AG08395 (cell line): ENCODE measurements around the gene SHISA4.
"Not testable (repeated sequence)": the region's sequence is repeated elsewhere in the genome, so short reads cannot be mapped to it uniquely, and the experiment has no call there.

Experiments
- DNase-seq: peaks from one replicate; pipeline ENCODE4 v3.0.0; 2012; ENCODE audit warnings: mixed read lengths, low spot score

The SHISA4 gene

DNA sequence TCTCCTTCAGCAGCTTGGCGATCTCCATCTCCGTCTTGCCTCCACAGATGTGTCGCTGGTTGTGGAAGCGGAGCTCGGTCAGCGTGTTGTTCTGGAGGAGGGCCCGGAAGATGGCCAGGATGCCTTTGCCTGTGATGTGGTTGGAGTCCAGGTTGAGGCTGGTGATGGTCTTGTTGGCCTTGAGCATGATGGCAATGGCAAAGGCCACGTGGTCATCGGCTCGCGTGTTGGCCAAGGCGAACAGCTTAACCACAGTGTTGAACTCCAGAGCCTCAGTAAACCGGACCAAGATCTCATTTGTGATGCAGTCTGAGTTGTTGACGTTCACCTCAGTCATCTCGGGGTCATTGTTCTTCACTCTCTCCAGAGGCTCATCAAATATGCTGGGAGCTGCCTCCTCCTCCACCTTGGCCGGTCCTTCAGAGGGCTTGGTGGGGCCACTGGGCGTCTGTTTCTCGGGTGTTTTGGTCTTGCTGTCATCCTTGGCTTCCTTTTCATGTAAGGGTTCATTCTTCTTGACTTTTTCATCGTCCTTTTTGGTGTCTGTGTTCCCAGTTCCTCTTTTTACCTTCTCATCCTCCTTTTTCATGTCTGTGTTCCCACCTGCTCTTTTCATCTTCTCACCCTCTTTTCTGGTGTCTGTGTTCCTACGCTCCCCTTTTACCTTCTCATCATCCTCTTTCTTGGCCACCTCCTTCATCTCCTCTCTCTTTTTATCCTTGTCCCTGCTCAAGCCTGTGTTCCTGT, 11.2 kb downstream of the SHISA4 start:
- DNase-seq = no peak

DNA sequence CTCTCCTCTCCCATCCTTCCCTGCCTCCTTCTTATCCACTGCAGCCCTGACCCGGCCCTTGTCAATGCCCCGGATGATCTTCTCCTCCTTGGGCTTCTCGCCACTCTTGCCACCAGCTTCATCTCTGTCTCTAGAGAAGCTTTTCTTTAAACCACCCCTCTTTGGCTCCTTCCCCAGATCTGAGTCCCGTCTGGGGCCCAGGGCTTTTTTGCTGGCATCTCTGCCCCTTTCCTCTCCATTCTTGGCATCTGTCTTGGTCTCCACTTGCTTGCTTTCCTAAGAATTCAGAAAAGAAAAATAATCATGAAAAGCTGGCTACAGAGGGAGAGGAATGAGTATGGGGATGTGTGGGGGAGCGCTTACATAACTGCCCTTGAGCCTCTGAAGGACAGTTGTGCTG, 11.8 kb downstream of the SHISA4 start:
- no peak for DNase-seq

DNA sequence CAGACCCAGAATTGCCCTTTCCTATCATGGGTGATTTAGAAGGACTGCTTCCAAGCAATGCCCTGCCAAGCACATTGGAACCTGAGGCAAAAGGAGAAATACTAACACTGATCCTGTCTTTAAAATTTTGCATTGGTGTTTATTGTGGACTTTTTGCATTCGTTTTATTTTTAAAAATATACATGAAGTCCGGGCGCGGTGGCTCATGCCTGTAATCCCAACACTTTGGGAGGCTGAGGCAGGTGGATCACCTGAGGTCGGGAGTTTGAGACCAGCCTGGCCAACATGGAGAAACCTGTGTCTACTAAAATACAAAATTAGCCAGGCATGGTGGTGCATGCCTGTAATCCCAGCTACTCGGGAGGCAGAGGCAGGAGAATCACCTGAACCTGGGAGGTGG, 12.3 kb downstream of the SHISA4 start:
- DNase-seq = not testable (repeated sequence)

DNA sequence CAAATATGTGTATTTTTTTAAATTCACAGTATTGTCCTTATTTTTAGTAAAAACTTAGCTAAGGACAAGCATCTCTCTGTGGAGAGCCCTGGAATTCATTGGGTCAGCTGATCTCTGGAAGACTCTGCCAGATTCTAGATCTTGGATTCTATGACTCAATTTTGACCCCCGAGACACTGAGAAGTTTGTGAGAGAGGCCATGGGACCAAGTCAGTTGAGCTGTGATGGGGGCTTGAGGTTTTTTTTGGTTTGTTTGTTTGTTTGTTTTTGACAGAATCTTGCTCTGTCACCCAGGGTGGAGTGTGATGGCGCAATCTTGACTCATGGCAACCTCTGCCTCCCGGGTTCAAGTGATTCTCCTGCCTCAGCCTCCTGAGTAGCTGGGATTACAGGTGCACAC, 13.5 kb downstream of the SHISA4 start:
- peak; percentile 55 for DNase-seq

DNA sequence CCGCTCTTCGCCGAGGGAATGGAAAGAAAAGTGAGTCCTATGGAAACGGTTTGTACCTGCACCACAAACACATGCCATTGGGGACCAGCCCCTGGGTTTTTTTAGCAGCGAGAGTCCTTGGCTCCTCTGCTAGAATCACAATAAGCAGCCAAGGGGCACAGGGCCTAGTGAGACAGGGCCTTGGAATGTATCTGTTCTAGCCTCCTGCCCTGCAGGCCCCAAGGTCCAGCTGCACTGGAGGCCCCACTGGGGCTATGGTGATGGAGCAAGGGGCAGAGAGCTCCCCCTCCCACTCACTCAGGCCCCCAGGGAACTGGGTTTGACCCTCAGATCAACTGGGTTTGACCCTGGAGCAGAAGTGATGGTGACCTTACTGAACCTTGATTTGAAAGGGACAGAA, 14.4 kb downstream of the SHISA4 start:
- peak; percentile 70 for DNase-seq

DNA sequence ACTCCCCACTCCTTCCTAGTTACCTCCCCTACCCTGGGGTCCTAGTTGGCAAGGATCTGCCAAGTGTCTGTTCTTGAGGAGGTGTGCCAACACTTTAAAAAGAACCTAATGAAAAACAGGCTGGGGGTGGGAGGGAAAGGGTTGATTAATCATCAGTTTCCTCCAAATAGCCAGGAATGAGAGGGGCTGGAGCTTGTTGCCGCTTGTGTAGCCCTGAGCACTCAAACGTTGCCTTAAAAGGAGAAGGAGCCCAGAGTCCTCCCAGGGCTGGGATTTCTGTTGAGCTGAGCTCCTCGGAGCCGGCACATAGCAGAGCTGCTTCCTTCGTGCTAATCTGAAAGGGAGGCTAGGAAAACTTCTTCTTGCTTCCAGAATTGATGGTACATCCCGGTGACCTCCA, 15.9 kb downstream of the SHISA4 start:
- DNase-seq = peak; percentile 89

DNA sequence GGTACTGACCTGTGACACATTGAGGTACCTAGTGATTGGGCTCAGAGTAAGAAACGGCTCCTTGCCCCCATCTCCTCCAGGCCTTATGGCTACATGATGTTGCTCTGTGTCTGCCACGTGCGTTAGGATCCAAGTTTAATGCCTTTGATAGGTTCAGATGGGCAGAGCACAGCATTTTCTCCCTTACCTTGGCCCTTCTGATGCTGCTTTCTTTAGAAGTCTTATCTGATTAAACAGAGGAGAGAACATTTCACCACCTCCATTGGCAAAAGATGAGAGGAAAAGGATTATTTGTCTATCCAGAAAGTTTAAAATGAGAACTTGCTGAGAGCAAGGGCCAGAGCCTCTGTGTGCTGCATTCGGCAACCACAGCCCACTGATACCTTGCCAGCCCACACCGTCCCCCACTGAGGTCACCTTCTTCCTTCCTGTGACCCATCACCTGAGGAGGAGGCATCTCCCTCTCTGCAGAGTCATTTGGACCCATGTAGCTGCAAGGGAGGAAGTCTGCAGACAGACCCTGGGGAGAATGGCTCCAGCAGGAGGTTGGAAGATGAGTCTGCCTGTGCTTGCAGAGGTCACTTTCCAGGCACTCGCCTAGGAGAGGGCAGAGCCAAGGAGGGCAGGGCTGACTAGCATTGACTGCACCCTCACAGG, 16.7 kb downstream of the SHISA4 start:
- no peak for DNase-seq

DNA sequence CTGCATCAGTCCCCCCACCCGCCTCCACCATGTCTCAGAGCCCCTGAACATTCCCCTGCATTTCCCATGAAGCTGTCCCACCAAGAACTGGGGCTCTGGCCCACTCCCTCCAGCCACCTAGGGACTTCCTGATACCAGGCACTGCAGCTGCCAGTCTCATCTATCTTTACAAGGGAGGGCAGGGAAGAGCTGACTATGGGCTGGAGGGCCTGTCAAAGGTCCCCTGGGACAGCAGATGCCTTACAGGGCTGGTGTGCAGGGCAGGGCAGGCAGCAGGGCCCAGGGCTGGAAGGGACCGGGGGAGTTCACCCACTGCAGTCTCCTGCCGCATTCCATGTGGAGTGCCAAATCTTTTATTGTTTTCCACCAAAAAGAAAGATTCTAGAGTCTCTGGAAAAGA, 17.6 kb downstream of the SHISA4 start:
- no peak for DNase-seq

DNA sequence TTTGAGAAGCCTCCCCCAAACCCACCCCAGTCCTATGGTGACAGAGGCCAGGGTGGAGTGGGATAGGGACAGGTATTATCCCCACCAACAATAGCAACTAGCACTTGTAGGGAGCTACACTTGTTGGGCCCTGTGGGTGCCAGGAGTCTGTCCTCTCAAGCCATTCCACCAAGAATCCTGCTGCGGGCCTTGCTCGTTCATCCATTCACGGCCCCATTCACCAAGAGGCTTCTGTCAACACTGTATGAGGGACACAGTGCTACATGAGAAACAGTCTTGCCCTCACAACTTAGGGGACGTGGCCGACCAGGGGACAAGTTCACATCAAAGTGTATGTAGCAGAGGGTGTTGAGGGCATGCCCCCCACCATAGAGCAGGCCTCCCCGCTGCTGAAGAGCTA, 18.9 kb downstream of the SHISA4 start:
- DNase-seq = no peak

DNA sequence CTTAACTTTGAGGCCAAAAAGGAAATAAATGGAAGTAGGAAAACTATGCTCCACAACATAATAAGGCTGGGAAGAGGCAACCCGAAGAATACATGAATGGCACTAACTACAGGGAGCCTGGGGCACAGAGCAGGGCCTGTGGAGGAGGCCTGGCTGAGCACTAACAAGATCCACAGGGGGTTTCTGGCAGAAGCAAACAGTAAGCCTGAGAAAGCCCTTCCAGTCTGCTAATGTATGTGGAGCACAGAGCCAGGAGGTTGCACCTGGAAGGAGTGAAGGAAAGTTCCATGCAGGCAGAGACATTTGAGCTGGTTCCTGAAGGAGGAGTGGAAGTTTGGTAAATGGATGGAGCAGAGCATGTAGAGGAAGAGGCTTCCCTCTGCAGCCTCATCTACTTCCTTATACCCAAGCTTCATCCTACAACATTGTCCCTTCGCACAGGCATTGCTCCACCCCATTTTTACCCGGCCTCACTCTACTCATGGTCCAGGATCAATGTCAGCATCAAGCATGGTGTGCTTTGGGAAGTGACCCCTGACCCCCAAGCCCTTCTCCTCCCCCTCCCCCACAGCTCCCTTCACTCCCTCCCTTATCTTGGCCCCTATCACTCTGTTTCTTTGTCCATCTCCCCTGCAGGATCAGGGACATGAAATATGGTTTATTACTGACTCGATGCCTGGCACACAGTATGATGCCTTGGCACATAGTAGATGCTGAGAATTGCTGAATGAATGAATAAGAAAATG, 23.3 kb downstream of the SHISA4 start:
- no peak for DNase-seq

DNA sequence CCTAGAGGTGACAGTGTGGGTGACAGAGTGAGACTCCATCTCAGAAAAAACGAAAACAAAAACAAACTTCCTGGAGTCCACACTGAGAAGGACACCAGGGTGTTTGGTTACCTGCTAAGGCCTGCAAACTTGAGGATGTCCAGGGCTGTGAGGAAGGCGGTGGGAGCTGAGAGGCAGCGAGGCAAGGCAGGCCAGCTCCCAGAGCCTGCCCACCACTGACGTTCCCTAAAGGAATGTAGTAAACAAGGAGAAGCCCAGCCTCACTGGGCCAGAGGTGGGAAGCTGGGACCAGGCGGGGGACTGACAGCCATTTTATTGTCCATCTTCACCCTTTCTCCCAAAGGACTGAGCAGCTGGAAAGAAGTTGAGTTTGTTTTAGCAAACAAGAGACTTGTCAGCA, 24.1 kb downstream of the SHISA4 start:
- DNase-seq = no peak

DNA sequence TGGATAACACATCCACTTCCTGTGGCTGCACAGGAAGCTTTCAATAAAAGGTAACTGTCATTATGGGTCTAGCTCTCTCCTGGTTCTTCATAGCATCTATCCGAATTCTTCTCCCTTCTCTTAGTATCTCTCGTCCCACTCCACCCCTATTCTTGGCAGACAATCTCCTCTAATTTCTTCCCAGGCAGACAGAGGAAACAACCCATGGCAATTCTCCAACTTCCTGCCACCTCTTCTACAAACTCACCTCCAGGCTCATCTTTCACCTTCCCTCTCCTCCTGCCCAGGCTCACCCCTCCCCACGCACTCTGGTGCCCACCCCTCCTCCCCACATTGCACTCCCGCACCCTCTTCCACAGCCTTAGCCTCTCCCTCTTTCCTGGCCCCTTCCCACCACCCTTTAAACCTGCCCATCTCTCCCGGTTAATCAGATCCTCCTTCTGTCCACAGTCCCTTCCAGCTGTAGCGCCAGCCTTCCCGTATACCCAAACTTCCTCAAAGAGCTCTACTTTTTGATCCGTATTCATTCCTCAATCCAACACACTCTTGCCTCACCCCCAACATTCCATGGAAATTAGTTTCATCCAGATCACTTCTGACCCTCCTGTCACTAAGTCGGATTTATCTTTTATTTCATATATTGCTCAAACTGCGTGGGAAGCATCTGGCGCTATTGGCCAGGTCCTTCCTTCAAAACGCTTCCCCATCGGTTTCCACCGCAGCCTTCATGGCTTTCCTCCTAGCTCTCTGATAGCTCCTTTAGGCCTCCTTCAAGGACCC, 25.9 kb downstream of the SHISA4 start:
- no peak for DNase-seq

DNA sequence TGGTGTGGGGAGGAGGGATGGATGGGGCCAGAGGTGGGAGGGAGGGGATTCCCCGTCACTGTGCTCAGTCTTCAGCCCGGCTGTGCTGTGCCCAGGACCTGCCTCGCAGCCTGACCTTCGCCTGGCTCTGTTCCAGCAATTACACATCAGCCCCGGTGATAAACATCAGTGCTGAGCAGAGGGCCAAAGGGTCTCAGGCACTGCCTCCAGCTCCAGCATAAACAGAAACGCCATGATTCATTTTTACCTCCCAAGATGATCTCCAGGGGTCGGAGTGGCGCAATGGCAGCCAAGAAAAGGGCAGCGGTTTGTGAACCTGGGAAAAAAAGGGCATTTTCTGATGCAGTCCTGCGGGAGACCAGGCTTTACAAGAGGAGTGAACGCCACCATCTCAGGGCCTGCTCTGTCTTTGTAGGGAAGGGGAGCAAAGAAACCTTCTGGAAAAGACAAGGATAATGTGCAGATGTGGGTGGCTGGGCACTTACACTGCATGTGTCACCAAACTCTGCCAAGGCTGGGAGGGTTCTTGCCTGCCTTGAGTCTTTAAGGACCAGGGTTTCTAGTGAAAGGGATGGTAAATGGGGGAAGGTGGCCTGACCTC, 28.1 kb downstream of the SHISA4 start:
- DNase-seq = peak; percentile 61

DNA sequence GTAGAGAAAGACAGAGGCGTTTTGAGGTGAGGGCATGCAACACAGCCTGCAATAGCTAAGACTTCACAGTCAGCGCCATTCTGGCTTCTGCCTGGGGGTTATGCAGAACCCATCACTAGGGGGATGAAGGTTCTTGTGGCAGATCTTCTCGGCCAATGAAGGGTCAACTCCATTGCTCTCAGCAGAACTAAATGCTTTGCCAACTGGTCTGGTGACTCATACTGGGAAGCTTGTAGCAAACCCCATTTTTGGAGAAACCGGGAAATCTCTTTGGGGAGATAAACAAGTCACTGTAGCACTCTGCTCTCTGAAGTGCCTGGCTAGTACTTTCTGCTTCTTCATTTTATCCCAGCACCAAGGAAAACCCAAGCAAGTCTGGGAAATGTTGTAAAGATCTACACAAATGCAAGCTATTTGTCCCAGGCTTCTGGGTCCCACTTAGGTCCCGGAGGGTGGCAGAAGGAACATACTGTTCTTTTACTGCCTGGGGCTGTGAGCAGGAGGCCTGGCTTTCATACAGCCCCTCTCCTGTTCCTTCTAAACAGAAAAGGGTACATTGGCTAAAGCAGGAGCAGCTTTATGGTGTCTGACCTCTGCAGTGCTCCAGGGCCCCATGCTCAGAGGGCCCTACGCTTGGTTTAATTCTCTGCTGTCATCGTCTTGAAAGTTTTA, 28.8 kb downstream of the SHISA4 start:
- DNase-seq = peak; percentile 79

DNA sequence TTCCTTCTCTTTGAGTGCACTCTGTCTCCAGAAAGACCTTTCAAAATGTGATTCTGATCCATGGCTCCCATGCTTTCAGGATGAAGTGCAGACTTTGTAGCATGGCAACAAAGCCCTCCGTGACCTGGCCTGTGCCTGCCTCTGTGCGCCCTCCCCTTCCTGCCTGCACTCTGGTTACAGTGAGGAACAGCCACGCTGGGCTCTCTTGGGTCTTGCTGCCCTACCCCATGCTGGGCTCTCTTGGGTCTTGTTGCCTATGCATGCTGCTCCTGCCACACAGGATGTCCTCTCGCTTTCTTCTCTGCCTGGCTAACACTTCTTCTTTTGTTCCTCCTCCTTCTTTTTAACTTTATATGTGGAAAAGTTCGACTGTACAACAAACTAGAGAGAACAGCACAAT, 29.6 kb downstream of the SHISA4 start:
- DNase-seq = no peak

DNA sequence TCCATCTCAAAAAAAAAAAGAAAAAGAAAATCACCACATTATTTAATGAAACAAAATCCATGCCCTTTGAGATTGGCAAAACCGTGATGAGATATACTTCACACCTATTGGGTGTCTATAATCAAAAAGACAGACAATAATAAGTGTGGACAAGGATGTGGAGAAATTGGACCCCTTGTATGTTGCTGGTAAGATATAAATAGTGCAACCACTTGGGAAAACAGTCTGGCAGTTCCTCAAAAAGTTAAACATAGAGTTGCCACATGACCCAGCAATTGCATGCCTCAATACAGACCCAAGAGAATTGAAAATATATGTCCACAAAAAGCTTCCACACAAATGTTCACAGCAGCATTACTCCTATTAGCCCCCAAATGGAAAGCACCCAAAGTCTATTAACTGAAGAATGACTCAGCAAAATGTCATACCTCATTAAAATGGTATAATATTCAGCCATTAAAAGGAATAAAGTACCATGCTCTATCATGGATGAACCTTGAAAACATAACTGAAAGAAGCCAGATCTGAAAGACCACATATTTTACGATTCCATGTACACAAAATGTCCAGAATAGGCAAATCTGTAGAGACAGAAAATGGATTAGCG, 33.4 kb downstream of the SHISA4 start:
- no peak for DNase-seq

DNA sequence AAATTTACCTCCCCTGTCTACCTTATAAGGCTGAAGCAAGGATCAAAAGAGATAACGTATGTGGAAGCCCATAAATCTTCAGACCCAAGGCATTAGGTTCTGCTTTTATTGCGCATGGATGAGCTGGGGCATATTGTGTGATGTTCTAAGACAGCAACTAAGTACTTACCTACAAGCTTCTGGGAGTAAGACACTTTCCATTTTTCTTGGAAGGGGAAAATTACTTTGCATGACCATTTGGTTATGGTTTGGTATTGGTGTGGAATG, 36.5 kb downstream of the SHISA4 start:
- DNase-seq = no peak

DNA sequence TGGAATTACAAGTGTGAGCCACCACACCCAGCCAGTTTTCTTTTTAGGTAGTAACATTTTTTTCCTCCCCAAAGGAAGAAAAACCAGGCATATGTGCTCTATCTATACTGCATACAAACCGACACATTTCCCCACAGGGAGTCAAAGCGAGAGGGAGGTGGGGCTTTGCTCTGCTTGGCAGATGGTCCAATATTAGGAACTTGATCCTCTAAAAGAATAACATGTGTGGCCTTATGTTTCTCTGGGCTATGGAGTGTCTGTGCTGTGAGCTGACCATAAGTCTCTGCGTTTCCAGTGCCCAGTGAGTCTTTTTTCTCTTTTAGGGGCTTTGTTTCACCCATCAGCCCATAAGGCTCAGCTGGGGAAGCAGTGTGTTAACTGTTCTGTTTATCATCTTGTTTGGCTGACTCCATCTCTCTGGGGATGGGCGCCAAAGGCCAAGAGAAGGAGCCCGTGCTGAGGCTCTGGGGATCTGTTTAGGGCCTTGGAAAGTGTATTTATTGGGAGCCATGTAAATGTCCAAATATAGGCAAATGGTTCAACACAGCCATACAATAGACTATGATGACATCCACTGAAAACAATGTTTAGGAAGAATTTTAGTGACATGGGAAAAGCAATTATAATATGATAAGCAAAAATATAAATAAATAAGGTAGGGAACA, 37.4 kb downstream of the SHISA4 start:
- DNase-seq = no peak

DNA sequence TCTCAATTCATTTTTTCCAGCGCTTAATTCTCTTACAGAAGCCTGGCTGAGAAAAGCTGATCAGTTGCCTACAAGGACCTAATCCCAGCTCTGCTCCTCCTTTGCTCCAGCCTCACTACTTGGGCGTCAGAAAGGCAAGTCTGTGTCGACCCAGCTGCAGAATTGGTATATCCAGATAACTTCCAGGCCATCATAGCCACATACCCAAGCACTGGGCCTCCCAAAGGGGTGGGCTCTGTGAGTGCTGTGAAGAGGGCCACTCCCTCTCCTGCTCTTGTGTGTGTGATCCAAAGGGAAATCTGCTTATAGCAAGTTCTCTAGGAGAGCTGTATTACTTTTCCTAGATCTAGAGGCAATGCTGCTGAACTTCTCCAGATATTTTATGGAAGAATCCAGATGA, 39.6 kb downstream of the SHISA4 start:
- DNase-seq = no peak

DNA sequence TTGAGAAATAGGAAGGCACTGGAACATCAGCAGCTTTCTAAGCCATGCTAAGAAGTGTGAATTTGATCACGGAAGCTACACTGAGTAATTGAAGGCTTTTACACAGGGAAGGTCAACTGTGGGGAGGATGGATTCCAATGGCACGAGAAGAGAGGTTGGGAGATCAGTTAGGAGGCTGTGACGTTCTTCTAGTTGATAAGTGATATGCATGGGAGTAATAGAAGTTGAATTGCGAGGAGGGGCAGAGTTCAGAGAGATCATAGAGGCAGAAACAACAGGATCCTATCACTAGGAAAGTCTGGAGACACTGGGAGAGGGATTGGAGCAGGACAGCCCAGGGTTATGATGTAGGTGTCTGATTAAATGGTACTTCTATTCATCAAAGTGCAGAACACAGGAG, 41.4 kb downstream of the SHISA4 start:
- DNase-seq = no peak

DNA sequence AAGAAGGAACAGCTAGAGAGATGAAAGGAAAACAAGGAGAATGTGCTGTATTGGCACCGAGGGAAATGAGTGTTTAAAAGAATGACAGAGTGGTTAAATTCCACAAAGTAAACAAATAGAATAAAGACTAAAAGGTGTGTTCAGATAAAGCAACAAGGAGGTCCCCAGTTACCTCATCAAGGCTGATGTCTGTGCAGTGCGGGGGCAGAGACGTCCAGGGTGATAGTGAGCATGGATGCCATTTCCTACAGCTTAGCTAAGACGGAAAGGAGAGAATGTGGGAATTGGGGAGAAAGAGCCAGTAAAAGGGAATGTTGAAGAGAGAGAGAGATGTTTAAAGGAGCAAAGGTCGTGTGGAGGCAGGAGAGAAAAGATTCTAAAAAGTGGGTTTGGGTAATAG, 42.1 kb downstream of the SHISA4 start:
- DNase-seq = no peak
